Prostate gland (tissue), 2 donors: ENCODE data around the gene SLN.

ENCODE experiments used
- POLR2A ChIP-seq: fragments of 450-650 bp; IDR thresholded peaks from one replicate; pipeline ENCODE4 v1.6.1; 2016; ENCODE audit warnings: antibody characterized with exemption, mild to moderate bottlenecking
- POLR2AphosphoS5 ChIP-seq: sonication (generic); formaldehyde crosslinking; IDR thresholded peaks from one replicate; pipeline ENCODE4 v1.6.1; 2017; ENCODE audit warnings: antibody characterized with exemption
- TF ChIP-seq, protein P1 (sequence below), 4 experiments: fragments of 200-600 bp in 2 of 4; fragments of 450-650 bp in 2 of 4; sonication (generic) in 2 of 4; IDR thresholded peaks; 1 replicate in 3 of 4; 2 replicates in 1 of 4; pipeline ENCODE4 v1.5.1; 2016 to 2019; ENCODE audit warnings: antibody characterized with exemption in 4 of 4, mild to moderate bottlenecking in 2 of 4, moderate library complexity in 2 of 4

GRCh38 chr11:107743191-107743590 is 31.3 kb upstream of the SLN start:
- TF ChIP-seq, protein P1, sequence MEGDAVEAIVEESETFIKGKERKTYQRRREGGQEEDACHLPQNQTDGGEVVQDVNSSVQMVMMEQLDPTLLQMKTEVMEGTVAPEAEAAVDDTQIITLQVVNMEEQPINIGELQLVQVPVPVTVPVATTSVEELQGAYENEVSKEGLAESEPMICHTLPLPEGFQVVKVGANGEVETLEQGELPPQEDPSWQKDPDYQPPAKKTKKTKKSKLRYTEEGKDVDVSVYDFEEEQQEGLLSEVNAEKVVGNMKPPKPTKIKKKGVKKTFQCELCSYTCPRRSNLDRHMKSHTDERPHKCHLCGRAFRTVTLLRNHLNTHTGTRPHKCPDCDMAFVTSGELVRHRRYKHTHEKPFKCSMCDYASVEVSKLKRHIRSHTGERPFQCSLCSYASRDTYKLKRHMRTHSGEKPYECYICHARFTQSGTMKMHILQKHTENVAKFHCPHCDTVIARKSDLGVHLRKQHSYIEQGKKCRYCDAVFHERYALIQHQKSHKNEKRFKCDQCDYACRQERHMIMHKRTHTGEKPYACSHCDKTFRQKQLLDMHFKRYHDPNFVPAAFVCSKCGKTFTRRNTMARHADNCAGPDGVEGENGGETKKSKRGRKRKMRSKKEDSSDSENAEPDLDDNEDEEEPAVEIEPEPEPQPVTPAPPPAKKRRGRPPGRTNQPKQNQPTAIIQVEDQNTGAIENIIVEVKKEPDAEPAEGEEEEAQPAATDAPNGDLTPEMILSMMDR (IDR thresholded peaks at IDR 0.05) = no peak
- TF ChIP-seq POLR2AphosphoS5 (no peak), POLR2A (no peak)
